ENCODE data around the gene CCDC63. TPM values are rescaled to one million over a fixed set of nuclear protein-coding genes. Genes with fewer than 3 reads are reported as not detected.

The CCDC63 gene
- total and polyA plus RNA-seq, 2 donors (not counting 3 experiments of a cell fraction or from before 2014, with no cell fraction given), result not detected

DNA sequence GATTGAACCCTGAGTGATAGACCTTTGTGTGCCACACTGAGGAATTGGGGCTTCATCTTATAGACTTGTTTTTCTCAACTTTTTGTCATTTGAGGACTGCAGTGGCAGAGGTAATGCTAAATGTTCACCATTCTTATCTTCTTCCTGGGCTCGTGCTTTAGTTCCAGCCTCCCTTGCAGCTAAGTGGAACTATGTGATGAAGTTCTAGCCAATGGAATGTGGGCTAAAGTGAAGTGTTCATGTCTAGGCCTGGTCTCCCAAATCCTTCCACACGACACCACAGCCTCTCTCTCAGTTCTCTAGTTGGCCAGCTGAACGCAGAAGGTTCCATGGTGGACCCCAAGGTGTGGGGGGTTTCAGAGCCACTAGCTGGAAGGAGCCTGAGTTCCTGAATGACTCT, 42.4 kb upstream of the CCDC63 start:
- Histone ChIP-seq H4K20me1 (replicated peaks; ENCODE audit: control insufficient read depth, extremely low read depth, insufficient read depth, low read length) (no peaks in the 10 kb centered on the region), H3K27me3 (ENCODE audit: control insufficient read depth in 2 of 2, insufficient read depth in 2 of 2, low read length in 2 of 2) (peaks cover 0 to 1% of the 10 kb centered on the region in 2 experiments), H3K27ac (ENCODE audit: insufficient read depth, low read depth, low read length) (no peak overlapping the region), H3K4me3 (replicated peaks in 1 of 3; ENCODE audit: insufficient read depth in 1 of 3, low read depth in 1 of 3, low read length in 3 of 3) (no peak overlapping the region), H3K36me3 (ENCODE audit: control insufficient read depth in 2 of 2, extremely low read depth in 1 of 2, insufficient read depth in 2 of 2, low read length in 2 of 2) (no peaks in the 10 kb centered on the region), H3K79me2 (ENCODE audit: control insufficient read depth, insufficient read depth, low read length) (no peaks in the 10 kb centered on the region), H3K4me2 (ENCODE audit: insufficient read depth, low read length) (no peak overlapping the region), H3K9me3 (replicated peaks; ENCODE audit: control insufficient read depth, insufficient read depth, low read length) (no peaks in the 10 kb centered on the region), H2AFZ (ENCODE audit: low read depth, low read length) (no peak overlapping the region), H3K4me1 (ENCODE audit: control insufficient read depth, extremely low read depth, insufficient read depth, low read length) (no peaks in the 10 kb centered on the region), H3K9ac (replicated peaks; ENCODE audit: extremely low read depth, insufficient read depth, low read length) (no peak overlapping the region), H3K9me1 (replicated peaks; ENCODE audit: control insufficient read depth, extremely low read depth, insufficient read depth, low read length) (no peaks in the 10 kb centered on the region)
- dilution Hi-C loops (cut with MboI; ENCODE audit: extremely low pct_ligation_motif_present, low sequenced_read_pairs) (no loop called here), intact Hi-C loops (cut with micrococcal nuclease) (no loop called here)
- BruUV-seq (replicated peaks), result no TSS peak
- FAIRE-seq, result no peak
- POLR2A ChIA-PET, result interaction anchor here (0.6 kb wide), 1 partner anchor 64 kb away, joined by 3 read pairs; no protein-coding TSS in a partner anchor
- no peak for DNase-seq (ENCODE audit: low read depth, low spot score)
- TF ChIP-seq, protein P1, sequence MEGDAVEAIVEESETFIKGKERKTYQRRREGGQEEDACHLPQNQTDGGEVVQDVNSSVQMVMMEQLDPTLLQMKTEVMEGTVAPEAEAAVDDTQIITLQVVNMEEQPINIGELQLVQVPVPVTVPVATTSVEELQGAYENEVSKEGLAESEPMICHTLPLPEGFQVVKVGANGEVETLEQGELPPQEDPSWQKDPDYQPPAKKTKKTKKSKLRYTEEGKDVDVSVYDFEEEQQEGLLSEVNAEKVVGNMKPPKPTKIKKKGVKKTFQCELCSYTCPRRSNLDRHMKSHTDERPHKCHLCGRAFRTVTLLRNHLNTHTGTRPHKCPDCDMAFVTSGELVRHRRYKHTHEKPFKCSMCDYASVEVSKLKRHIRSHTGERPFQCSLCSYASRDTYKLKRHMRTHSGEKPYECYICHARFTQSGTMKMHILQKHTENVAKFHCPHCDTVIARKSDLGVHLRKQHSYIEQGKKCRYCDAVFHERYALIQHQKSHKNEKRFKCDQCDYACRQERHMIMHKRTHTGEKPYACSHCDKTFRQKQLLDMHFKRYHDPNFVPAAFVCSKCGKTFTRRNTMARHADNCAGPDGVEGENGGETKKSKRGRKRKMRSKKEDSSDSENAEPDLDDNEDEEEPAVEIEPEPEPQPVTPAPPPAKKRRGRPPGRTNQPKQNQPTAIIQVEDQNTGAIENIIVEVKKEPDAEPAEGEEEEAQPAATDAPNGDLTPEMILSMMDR (IDR thresholded peaks at IDR 0.05; ENCODE audit: extremely low read depth in 1 of 2, insufficient read depth in 1 of 2, low read depth in 1 of 2, low read length in 2 of 2), result no peak
- TF ChIP-seq, protein P2, sequence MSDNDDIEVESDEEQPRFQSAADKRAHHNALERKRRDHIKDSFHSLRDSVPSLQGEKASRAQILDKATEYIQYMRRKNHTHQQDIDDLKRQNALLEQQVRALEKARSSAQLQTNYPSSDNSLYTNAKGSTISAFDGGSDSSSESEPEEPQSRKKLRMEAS (IDR thresholded peaks at IDR 0.05; ENCODE audit: insufficient read depth, insufficient read length), result no peak
- no peak for TF ChIP-seq MYC (IDR thresholded peaks at IDR 0.05; ENCODE audit: low read depth, low read length)
- TF ChIP-seq POLR2A (IDR thresholded peaks at IDR 0.05; ENCODE audit: low read depth, low read length), result no peak
- TF ChIP-seq GATA2 (IDR thresholded peaks at IDR 0.05; ENCODE audit: insufficient read depth, insufficient read length, low read depth, low read length), result no peak
- no peak for TF ChIP-seq FOS (IDR thresholded peaks at IDR 0.05; ENCODE audit: borderline replicate concordance, insufficient read depth, low read length)
- no peak for TF ChIP-seq JUN (IDR thresholded peaks at IDR 0.05; ENCODE audit: borderline replicate concordance, insufficient read depth, insufficient read length, low read depth)
- TF ChIP-seq EZH2 (IDR thresholded peaks at IDR 0.05; ENCODE audit: borderline replicate concordance, low read depth, low read length, severe bottlenecking), result no peak
- no peak for TF ChIP-seq POLR2AphosphoS5 (IDR thresholded peaks at IDR 0.05; ENCODE audit: insufficient read depth, low read depth, low read length)
- CTCF ChIA-PET, result no interaction called here

Data from endothelial cell of umbilical vein (primary cell).